ENCODE results near the gene SUGP2.

DNA sequence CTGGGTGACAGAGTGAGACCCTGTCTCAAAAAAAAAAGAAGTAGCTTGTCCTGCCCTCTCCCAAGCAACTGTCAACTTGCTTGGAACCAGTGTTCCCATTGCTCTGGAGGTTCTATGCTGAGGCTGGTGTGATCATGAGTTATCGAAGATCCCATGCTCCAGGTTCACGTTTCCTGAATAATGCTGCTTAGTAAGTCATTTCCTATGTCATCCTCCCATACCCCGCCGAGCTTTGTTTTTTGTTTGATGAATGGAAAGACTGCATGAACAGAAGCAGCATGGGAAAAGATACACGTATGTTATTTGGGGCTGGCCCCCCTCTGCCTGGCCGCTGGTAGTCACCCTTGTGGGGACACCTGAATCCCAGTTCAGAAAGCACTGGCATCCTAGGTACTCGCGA, 41.8 kb upstream of the SUGP2 start:
- TF ChIP-seq POLR2A (IDR thresholded peaks at IDR 0.05; ENCODE audit: low read depth, low read length) (no peak), POLR2AphosphoS5 (IDR thresholded peaks at IDR 0.05; ENCODE audit: low read depth, low read length) (no peak), TAF1 (IDR thresholded peaks at IDR 0.05; ENCODE audit: borderline replicate concordance, low read depth, low read length) (no peak)

Measured in GM12892 (cell line).